ENCODE results near the gene PDE2A.

The PDE2A gene

GRCh38 chr11:72624496-72625201 is 49.6 kb downstream of the PDE2A start:
- no peak overlapping the region for H3K9ac ChIP-seq (ENCODE audit: low read length)
- H3K4me3 ChIP-seq (ENCODE audit: low read length): no peak overlapping the region
- no peaks in the 10 kb centered on the region for H3K36me3 ChIP-seq (ENCODE audit: control insufficient read depth, insufficient read depth, low read length)
- peaks cover 22% of the 10 kb centered on the region for H3K4me1 ChIP-seq (ENCODE audit: control insufficient read depth, insufficient read depth, low read length)
- no peaks in the 10 kb centered on the region for H3K27me3 ChIP-seq (ENCODE audit: control insufficient read depth, insufficient read depth, low read length)
- H3K9me3 ChIP-seq (ENCODE audit: control insufficient read depth, low read length): no peaks in the 10 kb centered on the region

GRCh38 chr11:72623052-72623451 is 51.2 kb downstream of the PDE2A start:
- Histone ChIP-seq H3K36me3 (ENCODE audit: control insufficient read depth, insufficient read depth, low read length) (no peaks in the 10 kb centered on the region), H3K4me1 (ENCODE audit: control insufficient read depth, insufficient read depth, low read length) (peaks cover 25% of the 10 kb centered on the region), H3K4me3 (ENCODE audit: low read length) (no peak overlapping the region), H3K27me3 (ENCODE audit: control insufficient read depth, insufficient read depth, low read length) (peaks cover 1% of the 10 kb centered on the region), H3K9me3 (ENCODE audit: control insufficient read depth, low read length) (no peaks in the 10 kb centered on the region), H3K9ac (ENCODE audit: low read length) (no peak overlapping the region)

GRCh38 chr11:72621008-72621610 is 53.1 kb downstream of the PDE2A start:
- H3K4me3 ChIP-seq (ENCODE audit: low read length): no peak overlapping the region
- no peaks in the 10 kb centered on the region for H3K9me3 ChIP-seq (ENCODE audit: control insufficient read depth, low read length)
- H3K27me3 ChIP-seq (ENCODE audit: control insufficient read depth, insufficient read depth, low read length): peaks cover 9% of the 10 kb centered on the region
- H3K9ac ChIP-seq (ENCODE audit: low read length): no peak overlapping the region
- peaks cover 21% of the 10 kb centered on the region for H3K4me1 ChIP-seq (ENCODE audit: control insufficient read depth, insufficient read depth, low read length)
- H3K36me3 ChIP-seq (ENCODE audit: control insufficient read depth, insufficient read depth, low read length): no peaks in the 10 kb centered on the region

GRCh38 chr11:72618803-72619202 is 55.4 kb downstream of the PDE2A start:
- peaks cover 9% of the 10 kb centered on the region for H3K27me3 ChIP-seq (ENCODE audit: control insufficient read depth, insufficient read depth, low read length)
- peaks cover 13% of the 10 kb centered on the region for H3K4me1 ChIP-seq (ENCODE audit: control insufficient read depth, insufficient read depth, low read length)
- no peaks in the 10 kb centered on the region for H3K36me3 ChIP-seq (ENCODE audit: control insufficient read depth, insufficient read depth, low read length)
- H3K9ac ChIP-seq (ENCODE audit: low read length): no peak overlapping the region
- H3K4me3 ChIP-seq (ENCODE audit: low read length): no peak overlapping the region
- H3K9me3 ChIP-seq (ENCODE audit: control insufficient read depth, low read length): no peaks in the 10 kb centered on the region

GRCh38 chr11:72617080-72617762 is 57.0 kb downstream of the PDE2A start:
- H3K4me3 ChIP-seq (ENCODE audit: low read length): no peak overlapping the region
- H3K9me3 ChIP-seq (ENCODE audit: control insufficient read depth, low read length): no peaks in the 10 kb centered on the region
- H3K4me1 ChIP-seq (ENCODE audit: control insufficient read depth, insufficient read depth, low read length): peaks cover 13% of the 10 kb centered on the region
- no peak overlapping the region for H3K9ac ChIP-seq (ENCODE audit: low read length)
- no peaks in the 10 kb centered on the region for H3K36me3 ChIP-seq (ENCODE audit: control insufficient read depth, insufficient read depth, low read length)
- H3K27me3 ChIP-seq (ENCODE audit: control insufficient read depth, insufficient read depth, low read length): peaks cover 9% of the 10 kb centered on the region

- Histone ChIP-seq H3K9me3 (ENCODE audit: control insufficient read depth, low read length) (no peaks in the 10 kb centered on the region), H3K9ac (ENCODE audit: low read length) (no peak overlapping the region), H3K4me3 (ENCODE audit: low read length) (no peak overlapping the region), H3K36me3 (ENCODE audit: control insufficient read depth, insufficient read depth, low read length) (no peaks in the 10 kb centered on the region), H3K4me1 (ENCODE audit: control insufficient read depth, insufficient read depth, low read length) (peaks cover 13% of the 10 kb centered on the region), H3K27me3 (ENCODE audit: control insufficient read depth, insufficient read depth, low read length) (peaks cover 9% of the 10 kb centered on the region)
Observed at GRCh38 chr11:72616655-72617054, 57.6 kb downstream of the PDE2A start.

GRCh38 chr11:72615329-72615728 is 58.9 kb downstream of the PDE2A start:
- no peaks in the 10 kb centered on the region for H3K9me3 ChIP-seq (ENCODE audit: control insufficient read depth, low read length)
- H3K36me3 ChIP-seq (ENCODE audit: control insufficient read depth, insufficient read depth, low read length): no peaks in the 10 kb centered on the region
- H3K27me3 ChIP-seq (ENCODE audit: control insufficient read depth, insufficient read depth, low read length): peaks cover 9% of the 10 kb centered on the region
- H3K4me3 ChIP-seq (ENCODE audit: low read length): no peak overlapping the region
- no peak overlapping the region for H3K9ac ChIP-seq (ENCODE audit: low read length)
- H3K4me1 ChIP-seq (ENCODE audit: control insufficient read depth, insufficient read depth, low read length): peaks cover 13% of the 10 kb centered on the region

GRCh38 chr11:72614381-72614780 is 59.8 kb downstream of the PDE2A start:
- Histone ChIP-seq H3K4me1 (ENCODE audit: control insufficient read depth, insufficient read depth, low read length) (peaks cover 13% of the 10 kb centered on the region), H3K9me3 (ENCODE audit: control insufficient read depth, low read length) (no peaks in the 10 kb centered on the region), H3K9ac (ENCODE audit: low read length) (no peak overlapping the region), H3K4me3 (ENCODE audit: low read length) (no peak overlapping the region), H3K27me3 (ENCODE audit: control insufficient read depth, insufficient read depth, low read length) (peaks cover 12% of the 10 kb centered on the region), H3K36me3 (ENCODE audit: control insufficient read depth, insufficient read depth, low read length) (no peaks in the 10 kb centered on the region)

- H3K9me3 ChIP-seq (ENCODE audit: control insufficient read depth, low read length): no peaks in the 10 kb centered on the region
- H3K4me1 ChIP-seq (ENCODE audit: control insufficient read depth, insufficient read depth, low read length): peaks cover 13% of the 10 kb centered on the region
- peaks cover 13% of the 10 kb centered on the region for H3K27me3 ChIP-seq (ENCODE audit: control insufficient read depth, insufficient read depth, low read length)
Observed at GRCh38 chr11:72613977-72614376, 60.2 kb downstream of the PDE2A start.

GRCh38 chr11:72613450-72613849 is 60.8 kb downstream of the PDE2A start:
- no peak overlapping the region for H3K4me3 ChIP-seq (ENCODE audit: low read length)
- no peaks in the 10 kb centered on the region for H3K36me3 ChIP-seq (ENCODE audit: control insufficient read depth, insufficient read depth, low read length)
- no peak overlapping the region for H3K9ac ChIP-seq (ENCODE audit: low read length)
- peaks cover 13% of the 10 kb centered on the region for H3K4me1 ChIP-seq (ENCODE audit: control insufficient read depth, insufficient read depth, low read length)
- H3K9me3 ChIP-seq (ENCODE audit: control insufficient read depth, low read length): no peaks in the 10 kb centered on the region
- peaks cover 13% of the 10 kb centered on the region for H3K27me3 ChIP-seq (ENCODE audit: control insufficient read depth, insufficient read depth, low read length)

More at GRCh38 chr11:72613977-72614376, 60.2 kb downstream of the PDE2A start:
- Histone ChIP-seq H3K9ac (ENCODE audit: low read length) (no peak overlapping the region), H3K36me3 (ENCODE audit: control insufficient read depth, insufficient read depth, low read length) (no peaks in the 10 kb centered on the region), H3K4me3 (ENCODE audit: low read length) (no peak overlapping the region)

GRCh38 chr11:72609476-72609875 is 64.7 kb downstream of the PDE2A start:
- Histone ChIP-seq H3K9me3 (ENCODE audit: control insufficient read depth, low read length) (no peaks in the 10 kb centered on the region), H3K9ac (ENCODE audit: low read length) (no peak overlapping the region), H3K27me3 (ENCODE audit: control insufficient read depth, insufficient read depth, low read length) (peaks cover 22% of the 10 kb centered on the region), H3K4me1 (ENCODE audit: control insufficient read depth, insufficient read depth, low read length) (peaks cover 1% of the 10 kb centered on the region), H3K4me3 (ENCODE audit: low read length) (no peak overlapping the region), H3K36me3 (ENCODE audit: control insufficient read depth, insufficient read depth, low read length) (no peaks in the 10 kb centered on the region)

GRCh38 chr11:72609045-72609444 is 65.2 kb downstream of the PDE2A start:
- H3K36me3 ChIP-seq (ENCODE audit: control insufficient read depth, insufficient read depth, low read length): no peaks in the 10 kb centered on the region
- no peaks in the 10 kb centered on the region for H3K9me3 ChIP-seq (ENCODE audit: control insufficient read depth, low read length)
- H3K27me3 ChIP-seq (ENCODE audit: control insufficient read depth, insufficient read depth, low read length): peaks cover 22% of the 10 kb centered on the region
- no peak overlapping the region for H3K4me3 ChIP-seq (ENCODE audit: low read length)
- no peak overlapping the region for H3K9ac ChIP-seq (ENCODE audit: low read length)
- no peaks in the 10 kb centered on the region for H3K4me1 ChIP-seq (ENCODE audit: control insufficient read depth, insufficient read depth, low read length)

Measured in mucosa of stomach (tissue), 1 donor.